GM12878 (cell line): ENCODE results near the gene OPCML. TPM values are rescaled to one million over a fixed set of nuclear protein-coding genes. Genes with fewer than 3 reads are reported as not detected.

Experiments used
- ATAC-seq: fragments of 200-7000 bp; cut with Tn5 transposase; 3 replicates; pipeline ENCODE4 v1.9.1; 2020; ENCODE audit warnings: mild to moderate bottlenecking, moderate library complexity
- BruUV-seq: library from RNA; stranded (reverse); fragments of 400-500 nt; replicated peaks from 2 replicates; lab custom pipeline; 2021; lab: Mats Ljungman, UMichigan
- CTCF ChIA-PET: fragments of 300-600 bp; sonication (Branson Sonifier 250); formaldehyde crosslinking; extraction: SDS; loops from one replicate; lab custom pipeline; 2021; ENCODE audit warnings: inconsistent platforms; lab: Yijun Ruan, JAX
- POLR2A ChIA-PET: fragments of 350-600 bp; formaldehyde crosslinking; extraction: SDS; loops from one replicate; lab custom pipeline; 2021; ENCODE audit warnings: inconsistent platforms; lab: Charles Lee
- RAD21 ChIA-PET: fragments of 300-600 bp; sonication (Branson Sonifier 250); formaldehyde crosslinking; loops from one replicate; lab custom pipeline; 2023; ENCODE audit warnings: antibody characterized with exemption; ENCODE audit not compliant: unreplicated experiment; lab: Charles Lee
- SMC1A ChIA-PET: fragments of 300-600 bp; sonication (Branson Sonifier 250); formaldehyde crosslinking; loops from one replicate; lab custom pipeline; 2023; ENCODE audit not compliant: unreplicated experiment, uncharacterized antibody; lab: Charles Lee
- DNase-seq: peaks from one replicate; pipeline ENCODE4 v3.0.0-alpha.2; 2011; ENCODE audit warnings: low read depth, low spot score
- FAIRE-seq: peaks from 3 replicates; lab custom pipeline; 2011; peaks lifted over from hg19 to GRCh38; lab: Jason Lieb, UNC
- H2AFZ ChIP-seq: 2 replicates; pipeline ENCODE4 v1.6.0; 2011; ENCODE audit warnings: low read depth, low read length, control low read depth; ENCODE audit not compliant: control insufficient read depth
- H3K27ac ChIP-seq: 2 replicates; pipeline ENCODE4 v1.5.1; 2011; ENCODE audit warnings: control low read depth; ENCODE audit not compliant: control insufficient read depth, insufficient read depth
- H3K27me3 ChIP-seq, 2 experiments: replicated peaks in 1 of 2; 2 replicates each; pipeline versions ENCODE4 v1.6.0 to v1.6.1; 2011; ENCODE audit warnings: low read length in 1 of 2; ENCODE audit not compliant: control insufficient read depth in 2 of 2, insufficient read depth in 2 of 2
- H3K36me3 ChIP-seq, 2 experiments: 2 replicates each; pipeline ENCODE4 v1.5.1; 2011; ENCODE audit warnings: low read length in 1 of 2; ENCODE audit not compliant: control insufficient read depth in 2 of 2, insufficient read depth in 2 of 2
- H3K4me1 ChIP-seq: 2 replicates; pipeline ENCODE4 v1.6.1; 2011; ENCODE audit warnings: mild to moderate bottlenecking, low read length, moderate library complexity, mixed read lengths; ENCODE audit not compliant: control insufficient read depth, insufficient read depth
- H3K4me2 ChIP-seq: 2 replicates; pipeline ENCODE4 v1.6.0; 2011; ENCODE audit warnings: control low read depth; ENCODE audit not compliant: control insufficient read depth, insufficient read depth
- H3K4me3 ChIP-seq: fragments of 200-600 bp; sonication (generic); 2 replicates; pipeline ENCODE4 v1.5.1; 2016
- H3K79me2 ChIP-seq: 2 replicates; pipeline ENCODE4 v1.6.0; 2011; ENCODE audit warnings: low read length; ENCODE audit not compliant: control insufficient read depth, insufficient read depth
- H3K9ac ChIP-seq: 2 replicates; pipeline ENCODE4 v1.8.0; 2011; ENCODE audit warnings: low read length, control low read depth, mixed read lengths; ENCODE audit not compliant: control insufficient read depth, insufficient read depth
- H3K9me3 ChIP-seq: replicated peaks from 3 replicates; pipeline ENCODE4 v1.5.1; 2011; ENCODE audit warnings: mild to moderate bottlenecking, low read length; ENCODE audit not compliant: control insufficient read depth, insufficient read depth
- H4K20me1 ChIP-seq: 2 replicates; pipeline ENCODE4 v1.6.0; 2011; ENCODE audit not compliant: control insufficient read depth, insufficient read depth
- ESRRA ChIP-seq: IDR thresholded peaks from 2 replicates; pipeline ENCODE4 v1.6.1; 2012; ENCODE audit warnings: mild to moderate bottlenecking, low read length, improper control_type of control experiment
- TCF12 ChIP-seq: IDR thresholded peaks from 2 replicates; pipeline ENCODE4 v1.6.1; 2011; ENCODE audit warnings: low read depth, mild to moderate bottlenecking, low read length
- WRNIP1 ChIP-seq: IDR thresholded peaks from 2 replicates; pipeline ENCODE4 v1.6.1; 2011; ENCODE audit warnings: low read depth, low read length, improper control_type of control experiment, borderline replicate concordance
- WGBS: methylation state at CpG from one replicate; pipeline ENCODE4 v1.1.6; 2016; ENCODE audit warnings: low lambda C conversion rate; ENCODE audit not compliant: insufficient replicate concordance, insufficient coverage; ENCODE audit errors: missing lambda C conversion rate; 5-methylcytosine and 5-hydroxymethylcytosine counted together
- in situ Hi-C: fragments of 300-500 bp; cut with MboI; formaldehyde crosslinking; loops from 9 replicates; pipeline ENCODE4 v1.14.3; 2018; ENCODE audit warnings: mixed read lengths
- intact Hi-C: fragments of 100-400 bp; cut with micrococcal nuclease; formaldehyde crosslinking; loops from one replicate; pipeline ENCODE4 v1.14.2; 2022; ENCODE audit not compliant: unreplicated experiment
- polyA plus RNA-seq, 11 experiments: library from polyadenylated mRNA; depleted of rRNA in 4 of 11; unstranded in 6 of 11; stranded (reverse) in 5 of 11; fragments of >200 nt; fragmentation: Nextera tagmentation in 4 of 11; fragmentation: Illumina TruSeq in 1 of 11; extraction: Ambion mirVana in 4 of 11; extraction: Trizol in 1 of 11; gene quantifications; 1 replicate in 1 of 11; 2 replicates in 10 of 11; pipeline versions ENCODE4 v1.2.1 to v1.2.3, GENCODE V29; 2011 to 2016; ENCODE audit warnings: inconsistent platforms in 2 of 11, missing spikeins in 2 of 11, low read depth in 1 of 11
- total RNA-seq, 4 experiments: library from RNA; depleted of rRNA in 3 of 4; stranded (reverse); fragments of >200 nt in 3 of 4; fragmentation: Illumina TruSeq in 1 of 4; extraction: Trizol in 1 of 4; gene quantifications; 2 replicates each; pipeline versions ENCODE4 v1.2.1 to v1.2.3, GENCODE V29; 2013 to 2021
- TF ChIP-seq, protein P1 (sequence below): IDR thresholded peaks from 2 replicates; pipeline ENCODE4 v1.6.1; 2012; ENCODE audit warnings: mild to moderate bottlenecking, low read depth, low read length
- TF ChIP-seq, protein P2 (sequence below): IDR thresholded peaks from 2 replicates; pipeline ENCODE4 v1.6.1; 2011; ENCODE audit warnings: borderline replicate concordance, low read depth, mild to moderate bottlenecking, moderate library complexity, mixed read lengths, low read length; ENCODE audit not compliant: insufficient read depth; ENCODE audit errors: extremely low read length

Gene OPCML
- total and polyA plus RNA-seq, 10 of the 15 experiments (the other 5 are each of a cell fraction or from before 2014, with no cell fraction given) = 0.84 TPM; not detected in 9

DNA sequence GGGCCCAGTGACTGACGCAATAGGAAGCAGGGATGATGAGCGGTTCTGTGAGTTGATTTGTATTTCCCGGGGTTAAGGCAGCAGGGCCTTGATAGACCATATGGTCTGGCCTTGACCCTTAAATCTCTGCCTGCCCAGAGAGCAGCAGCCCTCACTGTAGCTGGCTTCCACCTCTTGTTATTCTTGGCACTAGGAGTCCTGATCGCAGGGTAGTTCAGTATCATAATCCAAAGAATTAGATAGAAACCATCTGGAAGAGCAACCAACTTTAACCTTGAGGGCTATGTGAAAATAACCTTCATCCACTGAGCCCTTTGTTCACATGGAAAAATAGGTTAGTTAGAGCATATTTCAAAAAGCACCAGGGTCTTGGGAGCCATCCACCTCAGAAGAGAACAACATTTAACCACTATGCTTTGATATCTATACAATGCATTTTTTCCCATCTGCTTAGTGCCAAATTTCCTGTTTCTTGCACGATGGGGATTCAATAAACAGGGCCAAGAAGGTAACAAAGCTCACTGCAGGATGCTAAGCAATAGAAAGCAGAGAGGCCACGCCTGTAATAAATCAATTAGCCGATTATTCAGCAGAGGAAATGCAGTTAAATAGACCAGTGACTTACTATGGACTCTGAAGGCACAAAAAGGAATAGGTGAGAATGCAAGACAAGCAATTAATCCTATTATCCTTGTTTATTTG lies 761.3 kb downstream of the OPCML start (continued):
- TF ChIP-seq TCF12 = no peak

DNA sequence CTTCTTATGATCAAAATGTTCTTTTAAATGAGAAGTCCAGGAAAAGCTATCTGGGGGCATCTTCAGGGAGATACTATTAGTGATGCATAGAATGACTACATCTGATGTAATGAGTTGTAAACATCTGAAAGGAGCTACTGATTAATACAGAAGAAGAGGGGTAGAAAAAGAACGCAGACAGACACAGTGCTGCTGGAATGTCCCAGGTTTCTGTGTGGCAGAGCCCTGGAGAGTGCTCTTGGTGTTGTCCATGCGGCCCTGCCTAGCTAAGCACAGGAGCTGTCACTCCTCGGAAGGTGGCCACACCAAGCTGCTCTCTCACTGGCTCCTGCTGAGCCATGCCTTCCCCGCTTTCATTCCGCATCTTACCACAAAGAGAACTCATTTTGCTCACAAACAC lies 768.8 kb downstream of the OPCML start:
- no peak overlapping the region for H2AFZ ChIP-seq
- no peak overlapping the region for H3K4me2 ChIP-seq
- H3K36me3 ChIP-seq = no peaks in the 10 kb centered on the region
- no peak overlapping the region for H3K9ac ChIP-seq
- H4K20me1 ChIP-seq = no peaks in the 10 kb centered on the region
- no peaks in the 10 kb centered on the region for H3K9me3 ChIP-seq
- ChIA-PET CTCF (no interaction called here), POLR2A (no interaction called here), SMC1A (no interaction called here), RAD21 (no interaction called here)
- ATAC-seq = no peak
- no peak overlapping the region for H3K4me3 ChIP-seq
- no peak overlapping the region for H3K27ac ChIP-seq
- in situ Hi-C loops (no loop called here), intact Hi-C loops (no loop called here)
- DNase-seq = no peak
- no peaks in the 10 kb centered on the region for H3K79me2 ChIP-seq
- H3K4me1 ChIP-seq = no peaks in the 10 kb centered on the region
- TF ChIP-seq ESRRA (no peak), WRNIP1 (no peak)
- TF ChIP-seq, protein P1, sequence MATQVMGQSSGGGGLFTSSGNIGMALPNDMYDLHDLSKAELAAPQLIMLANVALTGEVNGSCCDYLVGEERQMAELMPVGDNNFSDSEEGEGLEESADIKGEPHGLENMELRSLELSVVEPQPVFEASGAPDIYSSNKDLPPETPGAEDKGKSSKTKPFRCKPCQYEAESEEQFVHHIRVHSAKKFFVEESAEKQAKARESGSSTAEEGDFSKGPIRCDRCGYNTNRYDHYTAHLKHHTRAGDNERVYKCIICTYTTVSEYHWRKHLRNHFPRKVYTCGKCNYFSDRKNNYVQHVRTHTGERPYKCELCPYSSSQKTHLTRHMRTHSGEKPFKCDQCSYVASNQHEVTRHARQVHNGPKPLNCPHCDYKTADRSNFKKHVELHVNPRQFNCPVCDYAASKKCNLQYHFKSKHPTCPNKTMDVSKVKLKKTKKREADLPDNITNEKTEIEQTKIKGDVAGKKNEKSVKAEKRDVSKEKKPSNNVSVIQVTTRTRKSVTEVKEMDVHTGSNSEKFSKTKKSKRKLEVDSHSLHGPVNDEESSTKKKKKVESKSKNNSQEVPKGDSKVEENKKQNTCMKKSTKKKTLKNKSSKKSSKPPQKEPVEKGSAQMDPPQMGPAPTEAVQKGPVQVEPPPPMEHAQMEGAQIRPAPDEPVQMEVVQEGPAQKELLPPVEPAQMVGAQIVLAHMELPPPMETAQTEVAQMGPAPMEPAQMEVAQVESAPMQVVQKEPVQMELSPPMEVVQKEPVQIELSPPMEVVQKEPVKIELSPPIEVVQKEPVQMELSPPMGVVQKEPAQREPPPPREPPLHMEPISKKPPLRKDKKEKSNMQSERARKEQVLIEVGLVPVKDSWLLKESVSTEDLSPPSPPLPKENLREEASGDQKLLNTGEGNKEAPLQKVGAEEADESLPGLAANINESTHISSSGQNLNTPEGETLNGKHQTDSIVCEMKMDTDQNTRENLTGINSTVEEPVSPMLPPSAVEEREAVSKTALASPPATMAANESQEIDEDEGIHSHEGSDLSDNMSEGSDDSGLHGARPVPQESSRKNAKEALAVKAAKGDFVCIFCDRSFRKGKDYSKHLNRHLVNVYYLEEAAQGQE = no peak
- TF ChIP-seq, protein P2, sequence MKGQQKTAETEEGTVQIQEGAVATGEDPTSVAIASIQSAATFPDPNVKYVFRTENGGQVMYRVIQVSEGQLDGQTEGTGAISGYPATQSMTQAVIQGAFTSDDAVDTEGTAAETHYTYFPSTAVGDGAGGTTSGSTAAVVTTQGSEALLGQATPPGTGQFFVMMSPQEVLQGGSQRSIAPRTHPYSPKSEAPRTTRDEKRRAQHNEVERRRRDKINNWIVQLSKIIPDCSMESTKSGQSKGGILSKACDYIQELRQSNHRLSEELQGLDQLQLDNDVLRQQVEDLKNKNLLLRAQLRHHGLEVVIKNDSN = no peak
- no peak for FAIRE-seq
- H3K27me3 ChIP-seq = no peaks in the 10 kb centered on the region
- 38% methylated on average over 5 of the region's 5 CpGs for WGBS
- no TSS peak for BruUV-seq
